Pancreas (tissue), 10 donors: ENCODE data around the gene PMM2. TPM values are rescaled to one million over a fixed set of nuclear protein-coding genes. Genes with fewer than 3 reads are reported as not detected.

Experiments
- ATAC-seq, 4 donors: fragments of 200-7000 bp; cut with Tn5 transposase; one replicate each; pipeline versions ENCODE4 v1.8.0 to v1.9.1; 2020; ENCODE audit warnings: mild to moderate bottlenecking in 4 of 4, moderate library complexity in 4 of 4
- DNase-seq, 6 donors: peaks; one replicate each; pipeline ENCODE4 v3.0.0-alpha.2; 2020
- FAIRE-seq: peaks from 2 replicates; lab custom pipeline; 2012; peaks lifted over from hg19 to GRCh38; lab: Jason Lieb, UNC
- H3K27ac ChIP-seq, 4 donors: fragments of 200-600 bp; sonication (generic); 1 replicate in 3 of 4; 2 replicates in 1 of 4; pipeline versions ENCODE4 v1.5.0 to v1.8.0; 2020
- H3K27me3 ChIP-seq, 4 donors: fragments of 200-600 bp; one replicate each; pipeline ENCODE4 v1.8.0; 2021
- H3K36me3 ChIP-seq, 3 donors: fragments of 200-600 bp; sonication (generic) in 1 of 3; one replicate each; pipeline versions ENCODE4 v1.5.0 to v1.8.0; 2020 to 2021
- H3K4me1 ChIP-seq, 3 donors: fragments of 200-600 bp; one replicate each; pipeline ENCODE4 v1.8.0; 2021
- H3K4me3 ChIP-seq, 4 donors: fragments of 200-600 bp; sonication (generic) in 2 of 4; one replicate each; pipeline versions ENCODE4 v1.5.0 to v1.8.0; 2020 to 2021
- H3K9me3 ChIP-seq, 4 donors: fragments of 200-600 bp; one replicate each; pipeline ENCODE4 v1.8.0; 2021
- WGBS, 2 donors: extraction: QIAGEN DNeasy Blood & Tissue Kit; methylation state at CpG; one replicate each; pipeline ENCODE4 v1.1.7; 2013; 5-methylcytosine and 5-hydroxymethylcytosine counted together
- intact Hi-C, 3 donors: fragments of 100-400 bp; cut with DNase I; formaldehyde crosslinking; loops; one replicate each; pipeline versions ENCODE4 v1.11.1 to v1.14.2; 2022
- polyA plus RNA-seq, 2 donors: library from polyadenylated mRNA; stranded (reverse); fragments of 200-250 nt; gene quantifications; one replicate each; pipeline ENCODE4 v1.2.3, GENCODE V29; 2013
- total RNA-seq, 6 donors: library from RNA; stranded (reverse); fragmentation: NEBNext Ultra II Directional in 4 of 6; extraction: Animal tissue kit (Norgen Biotek cat#: 25700) in 4 of 6; gene quantifications; one replicate each; pipeline versions ENCODE4 v1.2.1 to v1.2.4, GENCODE V29; 2021 to 2023
- TF ChIP-seq, protein P1 (sequence below), 4 donors: fragments of 200-600 bp; sonication (generic) in 3 of 4; IDR thresholded peaks; one replicate each; pipeline versions ENCODE4 v1.5.0 to v1.8.0; 2021; ENCODE audit warnings: antibody characterized with exemption in 4 of 4
- donor health status: healthy with polysubstance abuse.
- donor health status: DM: no; HTN: no; CAD: no; lungs with moderate emphysema.
- donor health status: DM: no; HTN: no; CAD: no.
- donor health status: control.
- donor health status: control.
- donor health status: Bipolar disorder and iron deficiency.
- donor health status: DM: yes; HTN: yes; CAD: no.
- donor health status: DM: no; HTN: no; CAD: no.
- donor health status: DM: no; HTN: no; CAD: no.
- donor health status: DM: yes; HTN: yes; CAD: no.

Gene PMM2
- total and polyA plus RNA-seq, 8 donors = 19.2 to 40.3 (median 28.7) TPM

- Histone ChIP-seq H3K4me1 (peaks cover 0 to 6% (median 5%) of the 10 kb centered on the region in 3 donors), H3K36me3 (peaks cover 0 to 90% (median 47%) of the 10 kb centered on the region in 3 donors), H3K27me3 (no peaks in the 10 kb centered on the region), H3K9me3 (no peaks in the 10 kb centered on the region), H3K4me3 (no peak overlapping the region), H3K27ac (no peak overlapping the region)
- intact Hi-C loops = no loop called here
- 69 to 71% methylated on average over 13 of the region's 13 CpGs for WGBS, 2 donors
- TF ChIP-seq, protein P1, sequence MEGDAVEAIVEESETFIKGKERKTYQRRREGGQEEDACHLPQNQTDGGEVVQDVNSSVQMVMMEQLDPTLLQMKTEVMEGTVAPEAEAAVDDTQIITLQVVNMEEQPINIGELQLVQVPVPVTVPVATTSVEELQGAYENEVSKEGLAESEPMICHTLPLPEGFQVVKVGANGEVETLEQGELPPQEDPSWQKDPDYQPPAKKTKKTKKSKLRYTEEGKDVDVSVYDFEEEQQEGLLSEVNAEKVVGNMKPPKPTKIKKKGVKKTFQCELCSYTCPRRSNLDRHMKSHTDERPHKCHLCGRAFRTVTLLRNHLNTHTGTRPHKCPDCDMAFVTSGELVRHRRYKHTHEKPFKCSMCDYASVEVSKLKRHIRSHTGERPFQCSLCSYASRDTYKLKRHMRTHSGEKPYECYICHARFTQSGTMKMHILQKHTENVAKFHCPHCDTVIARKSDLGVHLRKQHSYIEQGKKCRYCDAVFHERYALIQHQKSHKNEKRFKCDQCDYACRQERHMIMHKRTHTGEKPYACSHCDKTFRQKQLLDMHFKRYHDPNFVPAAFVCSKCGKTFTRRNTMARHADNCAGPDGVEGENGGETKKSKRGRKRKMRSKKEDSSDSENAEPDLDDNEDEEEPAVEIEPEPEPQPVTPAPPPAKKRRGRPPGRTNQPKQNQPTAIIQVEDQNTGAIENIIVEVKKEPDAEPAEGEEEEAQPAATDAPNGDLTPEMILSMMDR (IDR thresholded peaks at IDR 0.05) = no peak
- FAIRE-seq (no peak), DNase-seq (no peak), ATAC-seq (peak in 3 of 4 donors; percentile 13 to 31 (median 26))
These were observed 8.8 kb downstream of the PMM2 start for GRCh38 chr16:8806272-8806983.

GRCh38 chr16:8807189-8807588 lies 9.6 kb downstream of the PMM2 start:
- intact Hi-C loops = no loop called here
- Histone ChIP-seq H3K9me3 (no peaks in the 10 kb centered on the region), H3K27me3 (no peaks in the 10 kb centered on the region), H3K4me3 (no peak overlapping the region), H3K4me1 (peaks cover 0 to 2% (median 0%) of the 10 kb centered on the region in 3 donors), H3K27ac (no peak overlapping the region), H3K36me3 (peaks cover 4 to 90% (median 52%) of the 10 kb centered on the region in 3 donors)
- no peak for DNase-seq
- ATAC-seq = peak; percentile 35 to 56 (median 48)
- FAIRE-seq = no peak
- TF ChIP-seq, protein P1 (IDR thresholded peaks at IDR 0.05) = no peak
- 58 to 63% methylated on average over 5 of the region's 5 CpGs for WGBS, 2 donors

GRCh38 chr16:8808009-8808408 lies 10.4 kb downstream of the PMM2 start:
- no peak overlapping the region for H3K4me3 ChIP-seq
- TF ChIP-seq, protein P1 (IDR thresholded peaks at IDR 0.05) = no peak
- FAIRE-seq = no peak
- H3K4me1 ChIP-seq = peaks cover 0 to 2% (median 0%) of the 10 kb centered on the region in 3 donors
- 60 to 62% methylated on average over 3 of the region's 3 CpGs for WGBS, 2 donors
- no peak overlapping the region for H3K27ac ChIP-seq
- H3K36me3 ChIP-seq = peaks cover 4 to 90% (median 57%) of the 10 kb centered on the region in 3 donors
- no peak for DNase-seq
- intact Hi-C loops = no loop called here
- no peaks in the 10 kb centered on the region for H3K9me3 ChIP-seq
- no peaks in the 10 kb centered on the region for H3K27me3 ChIP-seq
- peak; percentile 45 to 71 (median 46) for ATAC-seq

- H3K4me3 ChIP-seq = no peak overlapping the region
- H3K4me1 ChIP-seq = peaks cover 0 to 2% (median 0%) of the 10 kb centered on the region in 3 donors
- FAIRE-seq = no peak
- peak in 2 of 4 donors; percentile 15 to 39 for ATAC-seq
- H3K27me3 ChIP-seq = no peaks in the 10 kb centered on the region
- intact Hi-C loops = no loop called here
- H3K9me3 ChIP-seq = no peaks in the 10 kb centered on the region
- H3K27ac ChIP-seq = no peak overlapping the region
- TF ChIP-seq, protein P1 (IDR thresholded peaks at IDR 0.05) = no peak
- peaks cover 4 to 90% (median 55%) of the 10 kb centered on the region in 3 donors for H3K36me3 ChIP-seq
- no peak for DNase-seq
- WGBS, 2 donors = 49 to 57% methylated on average over 11 of the region's 11 CpGs
These were observed 11.1 kb downstream of the PMM2 start for GRCh38 chr16:8808613-8809353.
